OCI-LY7 (cell line): ENCODE measurements around the gene RAB8A. TPM values are rescaled to one million over a fixed set of nuclear protein-coding genes. Genes with fewer than 3 reads are reported as not detected.

Source experiments
- BruUV-seq: library from RNA; stranded (reverse); fragments of 400-500 nt; replicated peaks from 2 replicates; lab custom pipeline; 2021; lab: Mats Ljungman, UMichigan
- CTCF ChIA-PET: fragments of 300-600 bp; sonication (Branson Sonifier 250); formaldehyde crosslinking; loops from one replicate; lab custom pipeline; 2022; ENCODE audit warnings: antibody characterized with exemption; ENCODE audit not compliant: unreplicated experiment; lab: Charles Lee
- POLR2A ChIA-PET: fragments of 300-600 bp; sonication (Branson Sonifier 250); formaldehyde crosslinking; loops from one replicate; lab custom pipeline; 2022; ENCODE audit warnings: antibody characterized with exemption; lab: Charles Lee
- DNase-seq: peaks from one replicate; pipeline ENCODE4 v3.0.0-alpha.2; 2015; ENCODE audit warnings: low spot score
- H2AFZ ChIP-seq: fragments of 200-600 bp; sonication (generic), shearing (Covaris generic); 2 replicates; pipeline ENCODE4 v1.6.1; 2014; ENCODE audit warnings: mild to moderate bottlenecking, antibody characterized with exemption, low read length, moderate library complexity
- H3K27ac ChIP-seq: fragments of 200-600 bp; sonication (generic); 2 replicates; pipeline ENCODE4 v1.5.1; 2014; ENCODE audit warnings: mixed run types, low read depth, mild to moderate bottlenecking, moderate library complexity, low read length, inconsistent platforms; ENCODE audit not compliant: poor library complexity, severe bottlenecking
- H3K36me3 ChIP-seq: fragments of 200-600 bp; sonication (generic); 2 replicates; pipeline ENCODE4 v1.6.1; 2014; ENCODE audit warnings: mild to moderate bottlenecking, antibody characterized with exemption, low read length, moderate library complexity, mixed read lengths; ENCODE audit not compliant: insufficient read depth
- H3K4me1 ChIP-seq: fragments of 200-600 bp; sonication (generic); 2 replicates; pipeline ENCODE4 v1.5.1; 2014; ENCODE audit warnings: mild to moderate bottlenecking, low read length; ENCODE audit not compliant: insufficient read depth, poor library complexity, severe bottlenecking
- H3K4me2 ChIP-seq: fragments of 200-600 bp; sonication (generic); 2 replicates; pipeline ENCODE4 v1.6.1; 2014; ENCODE audit warnings: mild to moderate bottlenecking, low read length
- H3K4me3 ChIP-seq: fragments of 200-600 bp; sonication (generic); 2 replicates; pipeline ENCODE4 v1.5.1; 2014; ENCODE audit warnings: mild to moderate bottlenecking, low read depth, low read length; ENCODE audit not compliant: poor library complexity, severe bottlenecking
- H3K79me2 ChIP-seq: fragments of 200-600 bp; sonication (generic); 2 replicates; pipeline ENCODE4 v1.6.1; 2016; ENCODE audit warnings: low read depth, mild to moderate bottlenecking, low read length, moderate library complexity, mixed read lengths; ENCODE audit not compliant: insufficient read depth
- H3K9me2 ChIP-seq: fragments of 200-600 bp; sonication (generic); 2 replicates; pipeline ENCODE4 v1.6.1; 2016; ENCODE audit warnings: mild to moderate bottlenecking, low read length, mixed read lengths; ENCODE audit not compliant: insufficient read depth
- H3K9me3 ChIP-seq: fragments of 200-600 bp; sonication (generic); 2 replicates; pipeline ENCODE4 v1.6.1; 2014; ENCODE audit warnings: mild to moderate bottlenecking, mixed run types, low read length, mixed read lengths
- H4K20me1 ChIP-seq: fragments of 200-600 bp; sonication (generic); 2 replicates; pipeline ENCODE4 v1.6.1; 2014; ENCODE audit warnings: mild to moderate bottlenecking, antibody characterized with exemption, low read length, moderate library complexity, mixed read lengths; ENCODE audit not compliant: insufficient read depth
- CTCF ChIP-seq: fragments of 200-600 bp; sonication (generic); conservative IDR thresholded peaks from 2 replicates; pipeline ENCODE4 v1.5.1; 2014; ENCODE audit warnings: mild to moderate bottlenecking, antibody characterized with exemption, low read length, moderate library complexity, mixed read lengths
- EZH2phosphoT487 ChIP-seq: fragments of 200-600 bp; sonication (generic); IDR thresholded peaks from 2 replicates; pipeline ENCODE4 v1.6.1; 2018; ENCODE audit warnings: low read depth, borderline replicate concordance, mild to moderate bottlenecking, mixed run types, antibody characterized with exemption, low read length, moderate library complexity, mixed read lengths
- intact Hi-C: fragments of 100-400 bp; cut with micrococcal nuclease; formaldehyde crosslinking; loops from one replicate; pipeline ENCODE4 v1.10.0; 2022; ENCODE audit not compliant: unreplicated experiment
- total RNA-seq, 2 experiments: library from RNA; depleted of rRNA in 1 of 2; stranded (reverse); fragments of >200 nt in 1 of 2; shearing (Covaris generic) in 1 of 2; gene quantifications; 2 replicates each; pipeline ENCODE4 v1.2.3, GENCODE V29; 2014 to 2022

The RAB8A gene
- total RNA-seq, 2 experiments from 2014 or later: 64.9 to 124 TPM

GRCh38 chr19:16164222-16164890 is 52.7 kb downstream of the RAB8A start:
- Histone ChIP-seq H3K9me3 (peaks cover 11% of the 10 kb centered on the region; the same call in 1 of the 2 replicates), H3K27ac (no peak overlapping the region), H3K36me3 (no peaks in the 10 kb centered on the region), H4K20me1 (no peaks in the 10 kb centered on the region), H3K9me2 (no peaks in the 10 kb centered on the region), H3K79me2 (no peaks in the 10 kb centered on the region), H3K4me3 (no peak overlapping the region), H2AFZ (no peak overlapping the region), H3K4me1 (peaks cover 12% of the 10 kb centered on the region), H3K4me2 (no peak overlapping the region)
- intact Hi-C loops: no loop called here
- ChIA-PET POLR2A (interaction anchor here (0.9 kb wide), 1 partner anchor 19 kb away, joined by 3 read pairs; no protein-coding TSS in a partner anchor), CTCF (no interaction called here)
- DNase-seq: no peak
- BruUV-seq: no TSS peak
- no peak for TF ChIP-seq EZH2phosphoT487
- TF ChIP-seq CTCF: no peak

- Histone ChIP-seq H3K4me2 (no peak overlapping the region), H3K9me2 (no peaks in the 10 kb centered on the region), H3K9me3 (peaks cover 11% of the 10 kb centered on the region; the same call in 1 of the 2 replicates), H3K4me1 (peaks cover 10% of the 10 kb centered on the region), H3K4me3 (no peak overlapping the region), H3K27ac (no peak overlapping the region), H2AFZ (no peak overlapping the region), H3K79me2 (no peaks in the 10 kb centered on the region), H4K20me1 (no peaks in the 10 kb centered on the region), H3K36me3 (no peaks in the 10 kb centered on the region)
- intact Hi-C loops: no loop called here
- ChIA-PET CTCF (no interaction called here), POLR2A (no interaction called here)
- TF ChIP-seq CTCF (no peak), EZH2phosphoT487 (no peak)
- no peak for DNase-seq
- BruUV-seq: no TSS peak
These were observed 54.7 kb downstream of the RAB8A start for GRCh38 chr19:16166417-16166816.

- Histone ChIP-seq H3K4me2 (no peak overlapping the region), H3K4me1 (peaks cover 6% of the 10 kb centered on the region), H2AFZ (no peak overlapping the region), H3K27ac (no peak overlapping the region), H3K4me3 (no peak overlapping the region), H3K79me2 (no peaks in the 10 kb centered on the region), H4K20me1 (no peaks in the 10 kb centered on the region), H3K9me2 (no peaks in the 10 kb centered on the region), H3K36me3 (no peaks in the 10 kb centered on the region), H3K9me3 (peaks cover 11% of the 10 kb centered on the region; the same call in 1 of the 2 replicates)
- TF ChIP-seq EZH2phosphoT487: no peak
- no peak for TF ChIP-seq CTCF
- ChIA-PET POLR2A (no interaction called here), CTCF (no interaction called here)
- DNase-seq: no peak
- intact Hi-C loops: no loop called here
- BruUV-seq: no TSS peak
These were observed 55.4 kb downstream of the RAB8A start for GRCh38 chr19:16167055-16167454.
